ENCODE results near the gene CDK3. TPM values are rescaled to one million over a fixed set of nuclear protein-coding genes. Genes with fewer than 3 reads are reported as not detected.
A peak's percentile ranks its signal among the peaks of the same experiment; 100 is the strongest.

Gene CDK3
- polyA plus RNA-seq, 2 of the 4 experiments (the other 2 are of a cell fraction) = 5.1 to 5.5 TPM

- POLR2A ChIA-PET = no interaction called here
- no peak for TF ChIP-seq EP300 (IDR thresholded peaks at IDR 0.05)
- no peak for TF ChIP-seq RNF2 (IDR thresholded peaks at IDR 0.05; ENCODE audit: borderline replicate concordance, low read depth)
- TF ChIP-seq BCL3 (IDR thresholded peaks at IDR 0.05) = no peak
- TF ChIP-seq ZSCAN20 (CRISPR knock-in tag; IDR thresholded peaks at IDR 0.05) = no peak
- TF ChIP-seq ZC3H11A (IDR thresholded peaks at IDR 0.05) = no peak
- TF ChIP-seq, protein P1, sequence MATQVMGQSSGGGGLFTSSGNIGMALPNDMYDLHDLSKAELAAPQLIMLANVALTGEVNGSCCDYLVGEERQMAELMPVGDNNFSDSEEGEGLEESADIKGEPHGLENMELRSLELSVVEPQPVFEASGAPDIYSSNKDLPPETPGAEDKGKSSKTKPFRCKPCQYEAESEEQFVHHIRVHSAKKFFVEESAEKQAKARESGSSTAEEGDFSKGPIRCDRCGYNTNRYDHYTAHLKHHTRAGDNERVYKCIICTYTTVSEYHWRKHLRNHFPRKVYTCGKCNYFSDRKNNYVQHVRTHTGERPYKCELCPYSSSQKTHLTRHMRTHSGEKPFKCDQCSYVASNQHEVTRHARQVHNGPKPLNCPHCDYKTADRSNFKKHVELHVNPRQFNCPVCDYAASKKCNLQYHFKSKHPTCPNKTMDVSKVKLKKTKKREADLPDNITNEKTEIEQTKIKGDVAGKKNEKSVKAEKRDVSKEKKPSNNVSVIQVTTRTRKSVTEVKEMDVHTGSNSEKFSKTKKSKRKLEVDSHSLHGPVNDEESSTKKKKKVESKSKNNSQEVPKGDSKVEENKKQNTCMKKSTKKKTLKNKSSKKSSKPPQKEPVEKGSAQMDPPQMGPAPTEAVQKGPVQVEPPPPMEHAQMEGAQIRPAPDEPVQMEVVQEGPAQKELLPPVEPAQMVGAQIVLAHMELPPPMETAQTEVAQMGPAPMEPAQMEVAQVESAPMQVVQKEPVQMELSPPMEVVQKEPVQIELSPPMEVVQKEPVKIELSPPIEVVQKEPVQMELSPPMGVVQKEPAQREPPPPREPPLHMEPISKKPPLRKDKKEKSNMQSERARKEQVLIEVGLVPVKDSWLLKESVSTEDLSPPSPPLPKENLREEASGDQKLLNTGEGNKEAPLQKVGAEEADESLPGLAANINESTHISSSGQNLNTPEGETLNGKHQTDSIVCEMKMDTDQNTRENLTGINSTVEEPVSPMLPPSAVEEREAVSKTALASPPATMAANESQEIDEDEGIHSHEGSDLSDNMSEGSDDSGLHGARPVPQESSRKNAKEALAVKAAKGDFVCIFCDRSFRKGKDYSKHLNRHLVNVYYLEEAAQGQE (IDR thresholded peaks at IDR 0.05) = no peak
- no peak for TF ChIP-seq HDAC2 (IDR thresholded peaks at IDR 0.05)
- CTCF ChIA-PET = interaction anchor here (0.7 to 2.5 kb wide), 4 partner anchors 9 to 165 kb away, joined by 3 to 15 read pairs (median 3); no protein-coding TSS in a partner anchor
Measured at GRCh38 chr17:76051561-76051960, 50.9 kb downstream of the CDK3 start.

DNA sequence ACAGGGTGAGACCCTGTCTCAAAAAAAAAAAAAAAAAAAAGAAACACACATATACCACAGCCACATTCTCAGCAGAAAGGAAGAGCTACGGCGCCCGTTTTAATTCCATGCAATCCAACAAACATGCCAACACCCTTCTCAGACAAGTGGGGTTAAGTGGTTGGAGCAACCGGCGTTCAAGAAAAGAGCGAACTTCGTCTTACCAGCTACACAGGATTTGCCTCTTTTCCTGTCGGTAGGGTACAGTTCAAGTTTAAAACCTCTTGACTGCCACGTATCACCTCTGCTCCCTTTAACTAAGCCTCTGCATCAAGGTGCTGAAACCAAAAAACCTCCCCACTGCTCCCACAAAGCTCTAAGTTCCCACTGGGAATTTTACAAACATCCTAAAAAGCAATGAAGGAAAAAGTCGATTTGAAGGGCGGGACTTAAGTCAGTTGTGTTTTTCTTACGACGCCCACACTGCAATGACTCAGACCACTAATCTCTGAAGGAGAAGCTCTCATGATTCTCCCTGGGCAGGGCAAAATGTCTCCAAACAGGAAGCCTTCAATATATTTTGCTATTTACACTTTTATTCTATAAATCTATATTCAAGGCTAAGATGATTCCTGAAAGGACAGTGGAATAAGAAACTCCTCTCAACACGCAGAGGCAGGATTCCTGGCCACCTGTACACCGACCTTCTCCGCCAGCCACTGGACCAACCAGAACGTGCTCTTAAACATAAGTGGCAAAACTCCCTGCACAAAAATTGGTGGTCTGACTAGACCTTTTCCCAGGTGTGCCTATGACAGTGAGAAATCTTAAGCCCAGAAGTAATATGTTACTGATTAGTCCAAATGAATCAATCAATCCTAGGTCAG, 52.8 kb downstream of the CDK3 start:
- ATAC-seq (peak in 1 of 2 experiments; percentile 50; a peak in 3 of 6 replicates), DNase-seq (ENCODE audit: low read depth in 1 of 2, low spot score in 1 of 2) (peak; percentile 27 to 45), FAIRE-seq (no peak)
- Histone ChIP-seq H3K4me3 (no peak overlapping the region), H3K9me3 (no peaks in the 10 kb centered on the region), H3K4me2 (no peak overlapping the region), H3K27ac (no peak overlapping the region), H3K4me1 (peaks cover 7% of the 10 kb centered on the region; the same call in 2 of the 3 replicates)
- ChIA-PET CTCF (interaction anchor here (1.5 to 2.3 kb wide), 4 partner anchors 10 to 68 kb away, joined by 3 to 10 read pairs (median 4); no protein-coding TSS in a partner anchor), POLR2A (interaction anchor here (0.5 to 1.6 kb wide), 2 partner anchors 57 to 149 kb away, joined by 3 to 4 read pairs; partner anchors contain the start of gene MRPL38)
- 83% methylated on average over 17 of the region's 17 CpGs for WGBS (ENCODE audit: missing lambda C conversion rate)
- TF ChIP-seq RARB (CRISPR knock-in tag; IDR thresholded peaks at IDR 0.05) (no peak), MAFK (IDR thresholded peaks at IDR 0.05; ENCODE audit: partially characterized antibody) (no peak), NPAS2 (CRISPR knock-in tag; IDR thresholded peaks at IDR 0.05; ENCODE audit: borderline replicate concordance) (no peak), HOXA7 (CRISPR knock-in tag; IDR thresholded peaks at IDR 0.05) (no peak), HEYL (CRISPR knock-in tag; IDR thresholded peaks at IDR 0.05) (no peak), FOSL2 (IDR thresholded peaks at IDR 0.05) (no peak), FOSL2 (CRISPR knock-in tag; IDR thresholded peaks at IDR 0.05) (no peak)
- TF ChIP-seq, protein P1 (IDR thresholded peaks at IDR 0.05) = no peak

More at GRCh38 chr17:76051561-76051960, 50.9 kb downstream of the CDK3 start:
- 83% methylated on average over 6 of the region's 6 CpGs for WGBS (ENCODE audit: missing lambda C conversion rate)
- H3K27ac ChIP-seq = no peak overlapping the region
- ATAC-seq (no peak), DNase-seq (ENCODE audit: low read depth in 1 of 2, low spot score in 1 of 2) (no peak), FAIRE-seq (no peak)
- peaks cover 7% of the 10 kb centered on the region; the same call in 2 of the 3 replicates for H3K4me1 ChIP-seq
- no peak overlapping the region for H3K4me2 ChIP-seq
- no peaks in the 10 kb centered on the region for H3K9me3 ChIP-seq
- no peak overlapping the region for H3K4me3 ChIP-seq

Data from A549 (cell line).